KOPT-K1 (cell line): ENCODE data around the gene ANLN.

ENCODE experiments used
- H3K27ac ChIP-seq: fragments of 200-600 bp; sonication (generic); 2 replicates; pipeline ENCODE4 v1.5.1; 2016; ENCODE audit warnings: antibody characterized with exemption, mild to moderate bottlenecking, low read depth, low read length; ENCODE audit not compliant: poor library complexity, severe bottlenecking
- H3K36me3 ChIP-seq: fragments of 200-600 bp; sonication (generic); 2 replicates; pipeline ENCODE4 v1.5.1; 2017; ENCODE audit warnings: antibody characterized with exemption, mild to moderate bottlenecking, low read length, moderate library complexity; ENCODE audit not compliant: insufficient read depth
- H3K9me3 ChIP-seq: fragments of 200-600 bp; sonication (generic); 2 replicates; pipeline ENCODE4 v1.5.1; 2017; ENCODE audit warnings: antibody characterized with exemption, low read length, mild to moderate bottlenecking; ENCODE audit not compliant: insufficient read depth, poor library complexity, severe bottlenecking

Gene ANLN

GRCh38 chr7:36422072-36422471 is 32.4 kb downstream of the ANLN start:
- H3K9me3 ChIP-seq, result no peaks in the 10 kb centered on the region
- no peak overlapping the region for H3K27ac ChIP-seq
- H3K36me3 ChIP-seq, result peaks cover 100% of the 10 kb centered on the region

- peaks cover 100% of the 10 kb centered on the region for H3K36me3 ChIP-seq
- no peak overlapping the region for H3K27ac ChIP-seq
- H3K9me3 ChIP-seq, result no peaks in the 10 kb centered on the region
Observed at GRCh38 chr7:36423633-36424032, 34.0 kb downstream of the ANLN start.

GRCh38 chr7:36430186-36430585 is 40.5 kb downstream of the ANLN start:
- peaks cover 100% of the 10 kb centered on the region for H3K36me3 ChIP-seq
- H3K27ac ChIP-seq, result no peak overlapping the region
- no peaks in the 10 kb centered on the region for H3K9me3 ChIP-seq

GRCh38 chr7:36430881-36431280 is 41.2 kb downstream of the ANLN start:
- H3K27ac ChIP-seq, result no peak overlapping the region
- H3K9me3 ChIP-seq, result no peaks in the 10 kb centered on the region
- peaks cover 99% of the 10 kb centered on the region for H3K36me3 ChIP-seq

GRCh38 chr7:36438211-36438610 is 48.5 kb downstream of the ANLN start:
- Histone ChIP-seq H3K27ac (no peak overlapping the region), H3K36me3 (peaks cover 96% of the 10 kb centered on the region), H3K9me3 (no peaks in the 10 kb centered on the region)

GRCh38 chr7:36439624-36440023 is 50.0 kb downstream of the ANLN start:
- H3K27ac ChIP-seq, result no peak overlapping the region
- H3K36me3 ChIP-seq, result peaks cover 96% of the 10 kb centered on the region
- H3K9me3 ChIP-seq, result no peaks in the 10 kb centered on the region

GRCh38 chr7:36440880-36441279 is 51.2 kb downstream of the ANLN start:
- no peak overlapping the region for H3K27ac ChIP-seq
- H3K36me3 ChIP-seq, result peaks cover 97% of the 10 kb centered on the region
- no peaks in the 10 kb centered on the region for H3K9me3 ChIP-seq

- Histone ChIP-seq H3K9me3 (no peaks in the 10 kb centered on the region), H3K27ac (no peak overlapping the region), H3K36me3 (peaks cover 97% of the 10 kb centered on the region)
Observed at GRCh38 chr7:36441344-36442022, 51.8 kb downstream of the ANLN start.

- Histone ChIP-seq H3K36me3 (peaks cover 100% of the 10 kb centered on the region), H3K27ac (no peak overlapping the region), H3K9me3 (no peaks in the 10 kb centered on the region)
Observed at GRCh38 chr7:36448781-36449379, 59.2 kb downstream of the ANLN start.

- peaks cover 100% of the 10 kb centered on the region for H3K36me3 ChIP-seq
- H3K27ac ChIP-seq, result no peak overlapping the region
- no peaks in the 10 kb centered on the region for H3K9me3 ChIP-seq
Observed at GRCh38 chr7:36449685-36450084, 60.0 kb downstream of the ANLN start.

- Histone ChIP-seq H3K36me3 (peaks cover 72% of the 10 kb centered on the region), H3K27ac (no peak overlapping the region), H3K9me3 (no peaks in the 10 kb centered on the region)
Observed at GRCh38 chr7:36453769-36454168, 64.1 kb downstream of the ANLN start.

GRCh38 chr7:36455646-36456045 is 66.0 kb downstream of the ANLN start:
- peaks cover 53% of the 10 kb centered on the region for H3K36me3 ChIP-seq
- no peak overlapping the region for H3K27ac ChIP-seq
- no peaks in the 10 kb centered on the region for H3K9me3 ChIP-seq

- no peaks in the 10 kb centered on the region for H3K9me3 ChIP-seq
- H3K36me3 ChIP-seq, result peaks cover 49% of the 10 kb centered on the region
- no peak overlapping the region for H3K27ac ChIP-seq
Observed at GRCh38 chr7:36456138-36456537, 66.5 kb downstream of the ANLN start.

- peaks cover 44% of the 10 kb centered on the region for H3K36me3 ChIP-seq
- no peak overlapping the region for H3K27ac ChIP-seq
- H3K9me3 ChIP-seq, result no peaks in the 10 kb centered on the region
Observed at GRCh38 chr7:36456548-36456947, 66.9 kb downstream of the ANLN start.

- Histone ChIP-seq H3K27ac (no peak overlapping the region), H3K36me3 (peaks cover 16% of the 10 kb centered on the region), H3K9me3 (no peaks in the 10 kb centered on the region)
Observed at GRCh38 chr7:36459236-36459960, 69.7 kb downstream of the ANLN start.
